Neuronal stem cell (in vitro differentiated cells): Measurements from ENCODE around the gene IMMP2L.

Source experiments
- DNase-seq: peaks from one replicate; pipeline ENCODE4 v3.0.0-alpha.2; 2013; ENCODE audit warnings: low spot score
- H2AFZ ChIP-seq: one replicate; pipeline ENCODE4 v1.6.1; 2013; ENCODE audit warnings: mild to moderate bottlenecking, low read length, inconsistent platforms
- H2AK5ac ChIP-seq: 2 replicates; pipeline ENCODE4 v1.6.1; 2013; ENCODE audit warnings: low read depth, mild to moderate bottlenecking, inconsistent platforms, low read length, moderate library complexity, mixed read lengths
- H2BK120ac ChIP-seq: 2 replicates; pipeline ENCODE4 v1.6.1; 2013; ENCODE audit warnings: low read depth, mild to moderate bottlenecking, inconsistent platforms, low read length, moderate library complexity, mixed read lengths
- H2BK12ac ChIP-seq: one replicate; pipeline ENCODE4 v1.6.1; 2013; ENCODE audit warnings: low read length, inconsistent platforms
- H2BK15ac ChIP-seq: 2 replicates; pipeline ENCODE4 v1.6.1; 2013; ENCODE audit warnings: mild to moderate bottlenecking, low read length, inconsistent platforms, mixed read lengths
- H2BK5ac ChIP-seq: one replicate; pipeline ENCODE4 v1.6.1; 2013; ENCODE audit warnings: inconsistent platforms, mild to moderate bottlenecking, low read length, moderate library complexity
- H3K14ac ChIP-seq: one replicate; pipeline ENCODE4 v1.6.1; 2013; ENCODE audit warnings: low read length, inconsistent platforms
- H3K18ac ChIP-seq: 2 replicates; pipeline ENCODE4 v1.6.1; 2013; ENCODE audit warnings: low read length, inconsistent platforms
- H3K23ac ChIP-seq: 2 replicates; pipeline ENCODE4 v1.6.1; 2013; ENCODE audit warnings: low read depth, mild to moderate bottlenecking, mixed read lengths, low read length, inconsistent platforms; ENCODE audit not compliant: poor library complexity
- H3K27ac ChIP-seq: replicated peaks from 3 replicates; pipeline ENCODE4 v1.5.1; 2013; ENCODE audit warnings: low read length, inconsistent platforms
- H3K27me3 ChIP-seq, 3 experiments: 2 replicates each; pipeline ENCODE4 v1.6.1; 2013; ENCODE audit warnings: low read length in 3 of 3, mild to moderate bottlenecking in 2 of 3, inconsistent platforms in 1 of 3, low read depth in 1 of 3, mixed read lengths in 1 of 3, moderate library complexity in 1 of 3; ENCODE audit not compliant: control insufficient read depth in 3 of 3, insufficient read depth in 3 of 3
- H3K36me3 ChIP-seq, 2 donors: replicated peaks in 1 of 2; 2 replicates each; pipeline ENCODE4 v1.6.1; 2013; ENCODE audit warnings: low read length in 2 of 2; ENCODE audit not compliant: control insufficient read depth in 2 of 2, insufficient read depth in 2 of 2
- H3K4ac ChIP-seq: 2 replicates; pipeline ENCODE4 v1.6.1; 2013; ENCODE audit warnings: inconsistent platforms, mild to moderate bottlenecking, low read length, moderate library complexity
- H3K4me1 ChIP-seq, 2 donors: 1 replicate in 1 of 2; 2 replicates in 1 of 2; pipeline ENCODE4 v1.6.1; 2013; ENCODE audit warnings: low read length in 2 of 2, low read depth in 1 of 2; ENCODE audit not compliant: control insufficient read depth in 2 of 2, insufficient read depth in 1 of 2
- H3K4me2 ChIP-seq: one replicate; pipeline ENCODE4 v1.6.1; 2013; ENCODE audit warnings: mild to moderate bottlenecking, low read length, inconsistent platforms; ENCODE audit not compliant: insufficient read depth, poor library complexity, severe bottlenecking
- H3K4me3 ChIP-seq, 2 donors: 2 replicates each; pipeline ENCODE4 v1.5.1; 2013; ENCODE audit warnings: low read length in 2 of 2, mild to moderate bottlenecking in 2 of 2, inconsistent platforms in 1 of 2, moderate library complexity in 1 of 2
- H3K79me1 ChIP-seq: one replicate; pipeline ENCODE4 v1.6.1; 2013; ENCODE audit warnings: low read depth, mild to moderate bottlenecking, inconsistent platforms, low read length, moderate library complexity
- H3K9ac ChIP-seq: one replicate; pipeline ENCODE4 v1.6.1; 2013; ENCODE audit warnings: mild to moderate bottlenecking, low read depth, low read length, inconsistent platforms; ENCODE audit not compliant: poor library complexity
- H3K9me3 ChIP-seq, 2 donors: replicated peaks in 1 of 2; 2 replicates each; pipeline versions ENCODE3 to v1.6.1; 2013; ENCODE audit warnings: low read length in 2 of 2, mild to moderate bottlenecking in 2 of 2, inconsistent platforms in 1 of 2, low read depth in 1 of 2, mixed read lengths in 1 of 2, moderate library complexity in 1 of 2; ENCODE audit not compliant: control insufficient read depth in 2 of 2, insufficient read depth in 1 of 2
- H4K8ac ChIP-seq: one replicate; pipeline ENCODE4 v1.6.1; 2013; ENCODE audit warnings: low read depth, mild to moderate bottlenecking, inconsistent platforms, low read length, moderate library complexity
- H4K91ac ChIP-seq: one replicate; pipeline ENCODE4 v1.6.1; 2013; ENCODE audit warnings: low read length, low read depth, mild to moderate bottlenecking, inconsistent platforms; ENCODE audit not compliant: poor library complexity
- WGBS, 2 donors: extraction: QIAGEN DNeasy Blood & Tissue Kit; methylation state at CpG; one replicate each; pipeline ENCODE4 v1.1.7; 2013; ENCODE audit warnings: missing lambda C conversion rate in 2 of 2, mixed read lengths in 1 of 2; ENCODE audit not compliant: insufficient read length in 2 of 2, insufficient replicate concordance in 1 of 2; ENCODE audit errors: extremely low coverage in 2 of 2; 5-methylcytosine and 5-hydroxymethylcytosine counted together

IMMP2L gene

GRCh38 chr7:111510584-111511378 is 51.5 kb downstream of the IMMP2L start:
- H3K27ac ChIP-seq = no peak overlapping the region
- no CpG with 5 or more reads among the region's 3 CpGs for WGBS, 2 donors

GRCh38 chr7:111510062-111510461 is 52.2 kb downstream of the IMMP2L start:
- Histone ChIP-seq H3K14ac (no peak overlapping the region), H3K4me1 (no peaks in the 10 kb centered on the region), H2BK15ac (no peak overlapping the region), H3K18ac (no peak overlapping the region), H3K27ac (no peak overlapping the region), H2BK5ac (no peak overlapping the region), H3K27me3 (no peaks in the 10 kb centered on the region), H3K9me3 (no peaks in the 10 kb centered on the region), H4K8ac (no peak overlapping the region), H2AK5ac (no peak overlapping the region), H2AFZ (no peak overlapping the region), H2BK120ac (no peak overlapping the region), H4K91ac (no peak overlapping the region), H3K4me3 (no peak overlapping the region), H3K9ac (no peak overlapping the region), H2BK12ac (no peak overlapping the region), H3K23ac (no peak overlapping the region), H3K4ac (no peak overlapping the region), H3K36me3 (no peaks in the 10 kb centered on the region), H3K4me2 (no peak overlapping the region), H3K79me1 (no peaks in the 10 kb centered on the region)
- no peak for DNase-seq
- no CpG with 5 or more reads among the region's 4 CpGs for WGBS, 2 donors

More at GRCh38 chr7:111510584-111511378, 51.5 kb downstream of the IMMP2L start:
- Histone ChIP-seq H3K79me1 (no peaks in the 10 kb centered on the region), H3K23ac (no peak overlapping the region), H3K4me1 (no peaks in the 10 kb centered on the region), H3K27me3 (no peaks in the 10 kb centered on the region), H3K18ac (no peak overlapping the region), H4K91ac (no peak overlapping the region), H3K4me3 (no peak overlapping the region), H2BK120ac (no peak overlapping the region), H3K9me3 (no peaks in the 10 kb centered on the region), H2AFZ (no peak overlapping the region), H4K8ac (no peak overlapping the region), H3K4me2 (no peak overlapping the region), H3K9ac (no peak overlapping the region), H3K14ac (no peak overlapping the region), H2BK5ac (no peak overlapping the region), H2AK5ac (no peak overlapping the region), H2BK15ac (no peak overlapping the region), H3K4ac (no peak overlapping the region), H3K36me3 (no peaks in the 10 kb centered on the region), H2BK12ac (no peak overlapping the region)
- no peak for DNase-seq

GRCh38 chr7:111509288-111509687 is 53.0 kb downstream of the IMMP2L start:
- no peak overlapping the region for H2BK12ac ChIP-seq
- H3K14ac ChIP-seq = no peak overlapping the region
- no peaks in the 10 kb centered on the region for H3K79me1 ChIP-seq
- no peak overlapping the region for H3K4me2 ChIP-seq
- no peak overlapping the region for H3K27ac ChIP-seq
- no peaks in the 10 kb centered on the region for H3K36me3 ChIP-seq
- no peak overlapping the region for H3K18ac ChIP-seq
- H3K9ac ChIP-seq = no peak overlapping the region
- no peak overlapping the region for H2AFZ ChIP-seq
- no peaks in the 10 kb centered on the region for H3K27me3 ChIP-seq
- H2BK15ac ChIP-seq = no peak overlapping the region
- H3K4ac ChIP-seq = no peak overlapping the region
- no peak overlapping the region for H4K8ac ChIP-seq
- no peak overlapping the region for H2BK5ac ChIP-seq
- H3K23ac ChIP-seq = no peak overlapping the region
- no peaks in the 10 kb centered on the region for H3K9me3 ChIP-seq
- no peak overlapping the region for H4K91ac ChIP-seq
- no peak overlapping the region for H2AK5ac ChIP-seq
- no peak overlapping the region for H2BK120ac ChIP-seq
- H3K4me1 ChIP-seq = no peaks in the 10 kb centered on the region
- DNase-seq = no peak
- no CpG with 5 or more reads among the region's 1 CpG for WGBS, 2 donors
- no peak overlapping the region for H3K4me3 ChIP-seq

GRCh38 chr7:111508387-111508786 is 53.9 kb downstream of the IMMP2L start:
- Histone ChIP-seq H3K9me3 (no peaks in the 10 kb centered on the region), H3K4ac (no peak overlapping the region), H3K4me2 (no peak overlapping the region), H3K18ac (no peak overlapping the region), H3K36me3 (no peaks in the 10 kb centered on the region), H3K79me1 (no peaks in the 10 kb centered on the region), H2AK5ac (no peak overlapping the region), H3K14ac (no peak overlapping the region), H4K91ac (no peak overlapping the region), H3K9ac (no peak overlapping the region), H2BK120ac (no peak overlapping the region), H2BK12ac (no peak overlapping the region), H3K4me1 (no peaks in the 10 kb centered on the region), H3K27ac (no peak overlapping the region), H4K8ac (no peak overlapping the region), H3K27me3 (no peaks in the 10 kb centered on the region), H2AFZ (no peak overlapping the region), H2BK15ac (no peak overlapping the region), H3K23ac (no peak overlapping the region), H3K4me3 (no peak overlapping the region), H2BK5ac (no peak overlapping the region)
- WGBS, 2 donors = no CpG with 5 or more reads among the region's 4 CpGs
- no peak for DNase-seq
